SHP77 (cell line): ENCODE measurements around the gene ACE.

Experiments used
- DNase-seq, 2 experiments: peaks; one replicate each; lab custom pipeline; 2025; lab: John Stamatoyannopoulos, UW

ACE gene

GRCh38 chr17:63476854-63477479, at the start of gene ACE:
ACE (plus strand) TSS chr17:63477061; CDS start chr17:63477095, 34 bp downstream.
- peak; percentile 47 to 67 for DNase-seq

GRCh38 chr17:63429766-63430165, 47.1 kb upstream of the ACE start:
- no peak for DNase-seq

- no peak for DNase-seq
These were observed 46.6 kb upstream of the ACE start for GRCh38 chr17:63430223-63430622.

GRCh38 chr17:63431618-63431938, 45.3 kb upstream of the ACE start:
- no peak for DNase-seq

- no peak for DNase-seq
These were observed 44.7 kb upstream of the ACE start for GRCh38 chr17:63431939-63432804.

GRCh38 chr17:63433746-63434591, 42.9 kb upstream of the ACE start:
- no peak for DNase-seq

- no peak for DNase-seq
These were observed 41.8 kb upstream of the ACE start for GRCh38 chr17:63434951-63435571.

- no peak for DNase-seq
These were observed 41.0 kb upstream of the ACE start for GRCh38 chr17:63435681-63436522.

- DNase-seq, result peak in 1 of 2 experiments; percentile 5
These were observed 40.2 kb upstream of the ACE start for GRCh38 chr17:63436523-63437110.

- DNase-seq, result no peak
These were observed 39.4 kb upstream of the ACE start for GRCh38 chr17:63437287-63438091.

- DNase-seq, result no peak
These were observed 38.5 kb upstream of the ACE start for GRCh38 chr17:63438092-63439051.

- no peak for DNase-seq
These were observed 37.2 kb upstream of the ACE start for GRCh38 chr17:63439687-63440086.

GRCh38 chr17:63440127-63440769, 36.6 kb upstream of the ACE start:
- no peak for DNase-seq

GRCh38 chr17:63440770-63441335, 36.0 kb upstream of the ACE start:
- no peak for DNase-seq

- no peak for DNase-seq
These were observed 35.2 kb upstream of the ACE start for GRCh38 chr17:63441654-63442053.

- no peak for DNase-seq
These were observed 34.8 kb upstream of the ACE start for GRCh38 chr17:63442074-63442473.

GRCh38 chr17:63442549-63443035, 34.3 kb upstream of the ACE start:
- DNase-seq, result no peak

- no peak for DNase-seq
These were observed 33.8 kb upstream of the ACE start for GRCh38 chr17:63443053-63443452.
